AG04449 (cell line): Measurements from ENCODE around the gene CAPSL.

Experiments used
- CTCF ChIA-PET: fragments of 350-600 bp; formaldehyde crosslinking; extraction: SDS; loops from one replicate; lab custom pipeline; 2021; ENCODE audit warnings: antibody characterized with exemption; lab: Yijun Ruan, JAX
- POLR2A ChIA-PET: fragments of 400-600, 350-600 bp; formaldehyde crosslinking; extraction: SDS; loops from one replicate; lab custom pipeline; 2020; ENCODE audit warnings: antibody characterized with exemption, inconsistent platforms; lab: Yijun Ruan, JAX
- DNase-seq: peaks from one replicate; pipeline ENCODE4 v3.0.0-alpha.2; 2010; ENCODE audit warnings: low read depth, low spot score
- H3K4me3 ChIP-seq: 2 replicates; pipeline ENCODE4 v1.5.1; 2011; ENCODE audit warnings: low read depth, mild to moderate bottlenecking, control low read depth, low read length
- TF ChIP-seq, protein P1 (sequence below): IDR thresholded peaks from one replicate; pipeline ENCODE4 v1.5.1; 2011; ENCODE audit warnings: mild to moderate bottlenecking, moderate library complexity, low read length, control low read depth, inconsistent platforms; ENCODE audit not compliant: insufficient read depth; ENCODE audit errors: missing control alignments

The CAPSL gene

DNA sequence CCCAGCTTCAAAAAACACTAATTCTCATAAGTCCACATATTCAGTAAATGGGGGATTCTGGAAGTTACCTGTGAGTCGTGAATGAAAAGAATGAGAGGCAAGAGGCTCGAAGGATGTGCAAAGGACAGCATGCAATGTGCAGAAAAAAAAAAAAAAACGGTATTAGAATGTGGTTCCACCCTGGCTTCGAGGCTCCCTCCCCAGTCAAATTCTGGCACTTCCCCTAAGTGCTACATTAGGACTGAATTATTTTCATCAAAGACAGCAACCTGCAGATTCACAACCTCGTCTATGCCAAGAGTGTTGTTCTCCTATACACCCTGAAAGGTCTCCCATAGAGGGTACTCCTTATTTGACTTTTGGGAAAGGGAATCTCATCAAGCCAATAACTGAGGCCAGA lies 16.5 kb downstream of the CAPSL start:
- DNase-seq, result no peak
- ChIA-PET CTCF (interaction anchor here (1.2 to 14.2 kb wide), 6 partner anchors 143 to 301 kb away, joined by 3 to 386 read pairs (median 10); no protein-coding TSS in a partner anchor), POLR2A (interaction anchor here (0.6 kb wide), 1 partner anchor 113 kb away, joined by 3 read pairs; no protein-coding TSS in a partner anchor)
- TF ChIP-seq, protein P1, sequence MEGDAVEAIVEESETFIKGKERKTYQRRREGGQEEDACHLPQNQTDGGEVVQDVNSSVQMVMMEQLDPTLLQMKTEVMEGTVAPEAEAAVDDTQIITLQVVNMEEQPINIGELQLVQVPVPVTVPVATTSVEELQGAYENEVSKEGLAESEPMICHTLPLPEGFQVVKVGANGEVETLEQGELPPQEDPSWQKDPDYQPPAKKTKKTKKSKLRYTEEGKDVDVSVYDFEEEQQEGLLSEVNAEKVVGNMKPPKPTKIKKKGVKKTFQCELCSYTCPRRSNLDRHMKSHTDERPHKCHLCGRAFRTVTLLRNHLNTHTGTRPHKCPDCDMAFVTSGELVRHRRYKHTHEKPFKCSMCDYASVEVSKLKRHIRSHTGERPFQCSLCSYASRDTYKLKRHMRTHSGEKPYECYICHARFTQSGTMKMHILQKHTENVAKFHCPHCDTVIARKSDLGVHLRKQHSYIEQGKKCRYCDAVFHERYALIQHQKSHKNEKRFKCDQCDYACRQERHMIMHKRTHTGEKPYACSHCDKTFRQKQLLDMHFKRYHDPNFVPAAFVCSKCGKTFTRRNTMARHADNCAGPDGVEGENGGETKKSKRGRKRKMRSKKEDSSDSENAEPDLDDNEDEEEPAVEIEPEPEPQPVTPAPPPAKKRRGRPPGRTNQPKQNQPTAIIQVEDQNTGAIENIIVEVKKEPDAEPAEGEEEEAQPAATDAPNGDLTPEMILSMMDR, result no peak
- no peak overlapping the region for H3K4me3 ChIP-seq

DNA sequence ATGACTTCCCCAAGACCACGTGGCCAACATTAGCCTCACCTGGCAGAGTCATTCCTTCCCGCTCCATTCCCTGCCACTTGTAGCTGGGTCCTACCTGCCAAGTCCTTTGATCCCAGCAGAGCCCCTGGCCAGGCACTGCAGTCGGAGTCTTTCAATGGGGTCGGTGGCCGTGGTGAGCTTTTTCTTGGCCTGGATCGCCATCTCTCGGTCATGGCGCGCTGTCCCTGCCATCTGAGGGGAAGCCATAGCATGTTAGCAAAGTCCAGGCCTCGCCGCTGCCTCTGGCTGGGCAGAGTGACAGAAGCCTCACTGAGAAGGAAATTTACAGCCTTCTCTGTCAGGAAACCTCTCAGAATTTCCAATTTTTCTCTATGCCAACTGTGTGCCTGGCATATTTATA lies 17.5 kb downstream of the CAPSL start:
- no peak for DNase-seq
- H3K4me3 ChIP-seq, result no peak overlapping the region
- CTCF ChIA-PET, result interaction anchor here (1.0 to 2.2 kb wide), 4 partner anchors 110 to 300 kb away, joined by 3 to 21 read pairs (median 8); no protein-coding TSS in a partner anchor
- TF ChIP-seq, protein P1, result peak; percentile 36
- POLR2A ChIA-PET, result no interaction called here

DNA sequence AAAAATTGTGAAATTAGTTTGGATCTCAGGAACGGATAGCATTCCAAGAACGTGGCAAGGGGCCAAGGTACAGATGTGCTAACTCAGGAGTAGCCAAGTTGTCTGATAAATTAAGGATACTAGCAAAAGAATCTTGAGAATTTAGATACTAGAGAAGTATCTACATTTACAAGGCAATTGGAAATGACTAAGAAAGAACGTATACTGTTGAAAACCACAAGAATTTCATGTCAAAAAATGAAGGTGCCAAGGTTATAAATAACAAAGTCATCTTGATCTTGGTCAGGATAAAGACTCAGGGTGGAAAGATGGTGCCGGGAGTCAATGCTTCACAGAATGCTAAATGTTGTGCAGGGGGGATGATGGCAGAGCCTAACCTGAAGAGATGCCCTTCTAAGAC lies 19.2 kb downstream of the CAPSL start:
- no peak overlapping the region for H3K4me3 ChIP-seq
- TF ChIP-seq, protein P1, result no peak
- peak; percentile 91 for DNase-seq
- ChIA-PET POLR2A (no interaction called here), CTCF (interaction anchor here (1.0 to 1.3 kb wide), 2 partner anchors 139 to 268 kb away, joined by 3 to 6 read pairs; no protein-coding TSS in a partner anchor)

DNA sequence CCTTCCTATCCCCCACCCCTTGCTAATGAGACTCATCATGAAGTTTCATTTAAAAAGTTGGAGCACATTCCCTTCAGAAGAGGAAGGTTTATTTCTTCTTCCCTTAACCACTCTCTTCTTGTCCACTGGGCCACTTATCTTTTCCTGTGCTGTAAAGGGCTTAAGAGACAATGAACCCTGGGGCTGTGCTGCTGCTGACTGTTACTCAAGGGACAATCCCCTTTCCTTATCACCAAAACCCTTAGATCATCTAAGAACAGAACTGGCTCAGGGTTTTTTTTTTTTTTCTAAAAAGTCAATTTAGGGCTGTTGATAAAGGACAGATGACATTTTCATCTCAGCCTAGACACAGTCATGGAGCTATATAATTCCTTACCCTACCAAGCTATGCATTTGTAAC lies 29.6 kb downstream of the CAPSL start:
- POLR2A ChIA-PET, result no interaction called here
- CTCF ChIA-PET, result interaction anchor here (1.7 kb wide), 1 partner anchor 16 kb away, joined by 5 read pairs; no protein-coding TSS in a partner anchor

DNA sequence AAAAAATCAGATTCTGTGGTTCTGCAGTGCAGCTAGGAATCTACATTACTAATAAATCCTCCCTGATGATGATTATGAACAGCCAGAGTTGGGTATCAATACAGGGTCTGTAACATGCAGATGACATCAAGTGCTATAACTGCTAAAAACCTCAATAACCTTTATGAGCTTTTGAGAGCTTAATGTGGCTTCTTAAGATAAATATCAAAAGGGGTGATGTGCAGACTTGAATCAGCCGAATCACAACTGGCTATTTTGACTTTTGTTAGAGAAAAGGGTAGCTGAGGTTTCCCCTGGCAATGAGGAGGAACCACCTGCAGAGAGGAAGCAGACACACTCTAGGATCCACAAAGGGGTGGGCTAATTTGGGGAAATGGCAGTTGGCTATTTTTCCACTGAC lies 30.2 kb downstream of the CAPSL start:
- H3K4me3 ChIP-seq, result no peak overlapping the region
- no peak for DNase-seq
- CTCF ChIA-PET, result interaction anchor here (1.7 kb wide), 1 partner anchor 17 kb away, joined by 5 read pairs; no protein-coding TSS in a partner anchor
- POLR2A ChIA-PET, result no interaction called here
- TF ChIP-seq, protein P1, result no peak

More for the DNA sequence above, 29.6 kb downstream of the CAPSL start:
- H3K4me3 ChIP-seq, result no peak overlapping the region
- TF ChIP-seq, protein P1, result no peak
- DNase-seq, result no peak

DNA sequence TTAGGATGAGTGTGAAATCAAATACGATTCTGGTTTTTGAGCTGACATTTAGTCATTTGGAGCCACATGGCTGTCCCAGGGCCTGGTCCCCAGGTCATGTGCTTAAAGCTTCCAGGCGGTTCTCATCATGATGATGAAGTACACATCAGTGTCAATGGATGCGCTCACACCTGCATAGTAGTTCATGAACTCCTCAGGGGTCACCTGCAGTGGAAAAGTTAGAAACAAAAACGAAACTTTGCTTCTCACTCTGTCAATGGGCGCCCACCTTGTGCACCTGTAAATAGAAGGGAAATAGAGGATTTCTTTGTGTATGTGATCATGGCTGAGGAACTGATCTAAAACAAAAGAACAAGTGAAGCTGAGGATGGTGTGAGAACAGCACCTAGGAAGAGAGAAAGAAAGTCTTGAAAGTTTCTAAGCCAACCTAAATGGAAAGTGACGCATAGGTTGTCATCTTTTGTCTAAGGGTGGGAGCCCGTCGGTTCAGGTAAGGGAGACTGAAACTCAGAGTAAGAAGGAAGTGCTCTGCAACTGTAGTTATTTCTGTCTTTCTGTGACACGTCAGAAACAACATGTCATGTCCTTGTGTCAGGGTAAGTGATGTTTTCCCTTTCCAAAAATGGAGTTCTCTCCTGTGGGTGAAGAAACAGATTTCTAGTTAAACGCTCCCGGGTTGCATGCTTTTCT lies 33.8 kb downstream of the CAPSL start:
- no peak overlapping the region for H3K4me3 ChIP-seq
- POLR2A ChIA-PET, result no interaction called here
- CTCF ChIA-PET, result interaction anchor here (1.4 kb wide), 1 partner anchor 9 kb away, joined by 4 read pairs; no protein-coding TSS in a partner anchor
- no peak for DNase-seq
- TF ChIP-seq, protein P1, result no peak
